Measurements from ENCODE around the gene SNORC.

SNORC gene

GRCh38 chr2:232892221-232892620 is 22.2 kb downstream of the SNORC start:
- Histone ChIP-seq H3K4me2 (ENCODE audit: low read depth, low read length, poor library complexity, severe bottlenecking) (no peak overlapping the region), H3K9me2 (replicated peaks; ENCODE audit: insufficient read depth, low read length) (no peaks in the 10 kb centered on the region), H3K27me3 (ENCODE audit: low read length) (no peaks in the 10 kb centered on the region), H3F3A (ENCODE audit: insufficient read depth) (no peaks in the 10 kb centered on the region), H3K9me3 (ENCODE audit: insufficient read depth, low read length) (no peaks in the 10 kb centered on the region), H3K9ac (ENCODE audit: low read length) (no peak overlapping the region), H3K79me2 (ENCODE audit: insufficient read depth, low read length) (no peaks in the 10 kb centered on the region), H4K20me1 (ENCODE audit: low read depth, low read length) (no peaks in the 10 kb centered on the region), H3K4me3 (ENCODE audit: insufficient read depth, low read length, poor library complexity, severe bottlenecking) (no peak overlapping the region), H2AFZ (ENCODE audit: low read depth, low read length, severe bottlenecking) (no peak overlapping the region), H3K27ac (ENCODE audit: low read depth, low read length) (no peak overlapping the region), H3K36me3 (ENCODE audit: low read length) (no peaks in the 10 kb centered on the region)
- TF ChIP-seq, protein P1, sequence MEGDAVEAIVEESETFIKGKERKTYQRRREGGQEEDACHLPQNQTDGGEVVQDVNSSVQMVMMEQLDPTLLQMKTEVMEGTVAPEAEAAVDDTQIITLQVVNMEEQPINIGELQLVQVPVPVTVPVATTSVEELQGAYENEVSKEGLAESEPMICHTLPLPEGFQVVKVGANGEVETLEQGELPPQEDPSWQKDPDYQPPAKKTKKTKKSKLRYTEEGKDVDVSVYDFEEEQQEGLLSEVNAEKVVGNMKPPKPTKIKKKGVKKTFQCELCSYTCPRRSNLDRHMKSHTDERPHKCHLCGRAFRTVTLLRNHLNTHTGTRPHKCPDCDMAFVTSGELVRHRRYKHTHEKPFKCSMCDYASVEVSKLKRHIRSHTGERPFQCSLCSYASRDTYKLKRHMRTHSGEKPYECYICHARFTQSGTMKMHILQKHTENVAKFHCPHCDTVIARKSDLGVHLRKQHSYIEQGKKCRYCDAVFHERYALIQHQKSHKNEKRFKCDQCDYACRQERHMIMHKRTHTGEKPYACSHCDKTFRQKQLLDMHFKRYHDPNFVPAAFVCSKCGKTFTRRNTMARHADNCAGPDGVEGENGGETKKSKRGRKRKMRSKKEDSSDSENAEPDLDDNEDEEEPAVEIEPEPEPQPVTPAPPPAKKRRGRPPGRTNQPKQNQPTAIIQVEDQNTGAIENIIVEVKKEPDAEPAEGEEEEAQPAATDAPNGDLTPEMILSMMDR (IDR thresholded peaks at IDR 0.05; ENCODE audit: insufficient read depth, low read length, poor library complexity, severe bottlenecking): no peak
- TF ChIP-seq EZH2phosphoT487 (conservative IDR thresholded peaks at IDR 0.05; ENCODE audit: low read length): no peak

DNA sequence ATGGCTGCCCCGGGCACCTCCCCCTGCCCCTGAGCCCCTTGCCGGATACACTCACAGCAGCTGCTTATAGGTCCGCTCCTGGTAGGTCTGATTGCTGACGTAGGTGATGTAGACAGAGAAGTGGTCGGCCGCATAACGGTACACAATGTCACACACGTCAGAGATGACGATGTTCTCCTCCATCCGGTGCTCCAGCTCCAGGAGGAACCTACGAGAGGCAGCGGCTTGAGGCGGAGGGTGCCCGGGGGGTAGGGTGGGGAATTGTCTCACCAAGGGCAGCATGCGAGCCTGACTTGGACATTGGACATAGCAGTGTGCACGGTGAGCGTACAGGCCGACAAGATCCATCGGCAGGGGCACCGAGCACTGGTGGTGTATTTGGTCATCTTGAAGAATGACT is 22.8 kb downstream of the SNORC start:
- H3K36me3 ChIP-seq (ENCODE audit: low read length): no peaks in the 10 kb centered on the region
- no peak overlapping the region for H3K9ac ChIP-seq (ENCODE audit: low read length)
- H3K27me3 ChIP-seq (ENCODE audit: low read length): no peaks in the 10 kb centered on the region
- no peaks in the 10 kb centered on the region for H3F3A ChIP-seq (ENCODE audit: insufficient read depth)
- no peaks in the 10 kb centered on the region for H3K9me2 ChIP-seq (replicated peaks; ENCODE audit: insufficient read depth, low read length)
- no peak overlapping the region for H3K4me2 ChIP-seq (ENCODE audit: low read depth, low read length, poor library complexity, severe bottlenecking)
- no peaks in the 10 kb centered on the region for H3K79me2 ChIP-seq (ENCODE audit: insufficient read depth, low read length)
- no peak overlapping the region for H3K27ac ChIP-seq (ENCODE audit: low read depth, low read length)
- TF ChIP-seq EZH2phosphoT487 (conservative IDR thresholded peaks at IDR 0.05; ENCODE audit: low read length): no peak
- TF ChIP-seq, protein P1 (IDR thresholded peaks at IDR 0.05; ENCODE audit: insufficient read depth, low read length, poor library complexity, severe bottlenecking): no peak
- H3K4me3 ChIP-seq (ENCODE audit: insufficient read depth, low read length, poor library complexity, severe bottlenecking): no peak overlapping the region
- H3K9me3 ChIP-seq (ENCODE audit: insufficient read depth, low read length): no peaks in the 10 kb centered on the region
- H2AFZ ChIP-seq (ENCODE audit: low read depth, low read length, severe bottlenecking): no peak overlapping the region
- H4K20me1 ChIP-seq (ENCODE audit: low read depth, low read length): no peaks in the 10 kb centered on the region

- no peaks in the 10 kb centered on the region for H3F3A ChIP-seq (ENCODE audit: insufficient read depth)
- H3K27ac ChIP-seq (ENCODE audit: low read depth, low read length): no peak overlapping the region
- no peaks in the 10 kb centered on the region for H3K9me2 ChIP-seq (replicated peaks; ENCODE audit: insufficient read depth, low read length)
- no peaks in the 10 kb centered on the region for H3K36me3 ChIP-seq (ENCODE audit: low read length)
- no peak overlapping the region for H2AFZ ChIP-seq (ENCODE audit: low read depth, low read length, severe bottlenecking)
- no peak overlapping the region for H3K4me2 ChIP-seq (ENCODE audit: low read depth, low read length, poor library complexity, severe bottlenecking)
- TF ChIP-seq, protein P1 (IDR thresholded peaks at IDR 0.05; ENCODE audit: insufficient read depth, low read length, poor library complexity, severe bottlenecking): no peak
- TF ChIP-seq EZH2phosphoT487 (conservative IDR thresholded peaks at IDR 0.05; ENCODE audit: low read length): no peak
- H4K20me1 ChIP-seq (ENCODE audit: low read depth, low read length): no peaks in the 10 kb centered on the region
- no peaks in the 10 kb centered on the region for H3K27me3 ChIP-seq (ENCODE audit: low read length)
- no peaks in the 10 kb centered on the region for H3K79me2 ChIP-seq (ENCODE audit: insufficient read depth, low read length)
- H3K9ac ChIP-seq (ENCODE audit: low read length): no peak overlapping the region
- H3K9me3 ChIP-seq (ENCODE audit: insufficient read depth, low read length): no peaks in the 10 kb centered on the region
- H3K4me3 ChIP-seq (ENCODE audit: insufficient read depth, low read length, poor library complexity, severe bottlenecking): no peak overlapping the region
These were observed 23.8 kb downstream of the SNORC start for GRCh38 chr2:232893834-232894233.

Measured in SU-DHL-6 (cell line).